GM18951 (cell line): ENCODE data around the gene OR51B4.
"Not testable (repeated sequence)": the region's sequence is repeated elsewhere in the genome, so short reads cannot be mapped to it uniquely, and the experiment has no call there.

Experiments
- POLR2A ChIP-seq: IDR thresholded peaks from 4 replicates; pipeline ENCODE4 v1.6.1; 2011; ENCODE audit warnings: mild to moderate bottlenecking; ENCODE audit not compliant: insufficient read length, insufficient read depth; ENCODE audit errors: extremely low read depth
- in situ Hi-C: fragments of 300-500 bp; cut with MboI; formaldehyde crosslinking; loops from one replicate; pipeline ENCODE4 v1.12.0; 2022; ENCODE audit warnings: low sequenced_read_pairs, mixed read lengths, inconsistent platforms; ENCODE audit not compliant: unreplicated experiment

The OR51B4 gene

GRCh38 chr11:5301846-5302245 lies at the start of gene OR51B4:
Gene OR51B4, minus strand, starts transcription at chr11:5301946. Its CDS starts 0 bp downstream, at chr11:5301946.
- TF ChIP-seq POLR2A: no peak
- in situ Hi-C loops: no loop called here

GRCh38 chr11:5351208-5351607 lies 49.5 kb upstream of the OR51B4 start, which contains the start of gene OR51B6:
Gene OR51B6, plus strand, starts transcription at chr11:5351508. Its CDS starts 0 bp downstream, at chr11:5351508.
- TF ChIP-seq POLR2A: no peak
- in situ Hi-C loops: no loop called here

- in situ Hi-C loops: no loop called here
- no peak for TF ChIP-seq POLR2A
Measured at GRCh38 chr11:5349550-5349949, 47.8 kb upstream of the OR51B4 start.

GRCh38 chr11:5348551-5349194 lies 46.9 kb upstream of the OR51B4 start:
- in situ Hi-C loops: no loop called here
- no peak for TF ChIP-seq POLR2A

GRCh38 chr11:5345831-5346230 lies 44.1 kb upstream of the OR51B4 start:
- TF ChIP-seq POLR2A: no peak
- in situ Hi-C loops: no loop called here

- TF ChIP-seq POLR2A: no peak
- in situ Hi-C loops: no loop called here
Measured at GRCh38 chr11:5343474-5344335, 42.0 kb upstream of the OR51B4 start, which contains the start of gene OR51B5. Gene OR51B5, minus strand, starts transcription at chr11:5343524. Its CDS starts 0 bp downstream, at chr11:5343524.

- TF ChIP-seq POLR2A: no peak
- in situ Hi-C loops: no loop called here
Measured at GRCh38 chr11:5339771-5340322, 38.1 kb upstream of the OR51B4 start.

GRCh38 chr11:5337253-5337652 lies 35.5 kb upstream of the OR51B4 start:
- in situ Hi-C loops: not testable (repeated sequence)

GRCh38 chr11:5336331-5336730 lies 34.6 kb upstream of the OR51B4 start:
- no peak for TF ChIP-seq POLR2A

GRCh38 chr11:5335170-5335569 lies 33.4 kb upstream of the OR51B4 start:
- no peak for TF ChIP-seq POLR2A
- in situ Hi-C loops: no loop called here

More at GRCh38 chr11:5336331-5336730, 34.6 kb upstream of the OR51B4 start:
- in situ Hi-C loops: no loop called here

GRCh38 chr11:5324197-5324596 lies 22.5 kb upstream of the OR51B4 start, which contains the start of gene OR51B2:
Gene OR51B2, minus strand, starts transcription at chr11:5324297. Its CDS starts 0 bp downstream, at chr11:5324297.
- in situ Hi-C loops: no loop called here
- no peak for TF ChIP-seq POLR2A

- in situ Hi-C loops: no loop called here
- TF ChIP-seq POLR2A: no peak
Measured at GRCh38 chr11:5317292-5317691, 15.5 kb upstream of the OR51B4 start.

GRCh38 chr11:5313326-5314023 lies 11.7 kb upstream of the OR51B4 start:
- in situ Hi-C loops: not testable (repeated sequence)
